Fibroblast of gingiva (primary cell): Measurements from ENCODE around the gene ACO1.

Experiments
- DNase-seq: peaks from one replicate; pipeline ENCODE4 v3.0.0-alpha.2; 2011; ENCODE audit warnings: low read depth

Gene ACO1

DNA sequence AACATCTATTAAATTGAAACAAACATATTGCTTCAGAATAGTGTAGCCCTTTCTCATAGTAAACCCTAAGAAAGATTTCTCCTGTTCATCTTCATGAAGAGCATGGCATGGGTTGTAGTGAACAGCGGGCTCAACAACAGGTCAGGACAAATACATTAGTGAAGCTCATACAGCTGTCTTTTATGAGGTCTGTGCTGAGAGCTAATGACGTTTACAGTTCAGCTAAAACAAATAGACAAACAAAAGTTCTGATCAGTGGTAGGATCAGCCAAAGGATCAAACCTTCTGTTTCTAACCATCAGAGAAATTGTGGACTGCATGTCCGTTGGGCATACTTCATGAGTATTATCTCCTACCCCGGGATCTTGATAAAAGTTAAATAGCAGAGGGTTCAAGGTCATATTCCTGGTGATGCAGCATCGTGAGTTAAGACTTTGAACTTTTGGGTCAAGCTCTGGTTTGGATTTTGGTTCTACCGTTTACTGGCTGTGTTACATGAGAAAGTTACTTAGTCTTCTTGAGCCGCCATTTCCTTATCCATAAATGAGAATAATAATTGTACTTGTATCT is 37.9 kb downstream of the ACO1 start:
- DNase-seq: no peak

DNA sequence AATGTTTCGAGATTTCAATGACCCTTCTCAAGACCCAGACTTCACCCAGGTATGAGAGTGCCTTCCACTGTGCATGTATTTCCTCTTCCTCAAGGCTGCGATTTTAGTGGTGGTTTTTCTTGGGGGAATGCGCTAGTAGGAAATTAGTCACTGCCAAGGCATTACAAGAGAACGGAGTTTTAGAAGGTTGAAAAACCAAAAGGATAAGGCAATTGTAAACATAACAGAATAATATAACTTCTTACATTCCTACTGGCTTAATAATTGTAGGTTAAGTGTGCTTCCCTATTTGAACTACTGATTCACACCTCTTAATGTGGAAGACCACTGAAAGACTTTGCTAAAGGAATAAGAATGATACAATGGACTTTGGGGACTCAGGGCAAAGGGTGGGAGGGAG is 38.9 kb downstream of the ACO1 start:
- DNase-seq: no peak

DNA sequence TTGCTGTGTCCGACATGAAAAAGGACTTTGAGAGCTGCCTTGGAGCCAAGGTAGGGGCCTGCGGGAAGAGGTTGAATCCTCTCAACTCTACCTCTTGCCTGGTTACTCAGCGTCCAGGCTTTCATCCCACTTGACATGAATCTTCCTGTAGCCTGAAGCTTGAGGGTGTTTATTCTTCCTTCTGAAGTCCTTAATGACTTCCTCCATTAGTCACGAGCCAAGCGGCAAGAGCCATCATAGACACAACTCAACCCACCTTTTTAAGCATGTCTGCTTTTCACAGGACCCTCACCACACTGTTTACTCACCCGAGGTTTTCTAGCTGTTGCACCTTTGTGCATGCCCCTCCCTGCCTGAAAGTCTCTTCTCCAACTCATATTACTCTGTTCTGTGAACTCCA is 40.2 kb downstream of the ACO1 start:
- no peak for DNase-seq

DNA sequence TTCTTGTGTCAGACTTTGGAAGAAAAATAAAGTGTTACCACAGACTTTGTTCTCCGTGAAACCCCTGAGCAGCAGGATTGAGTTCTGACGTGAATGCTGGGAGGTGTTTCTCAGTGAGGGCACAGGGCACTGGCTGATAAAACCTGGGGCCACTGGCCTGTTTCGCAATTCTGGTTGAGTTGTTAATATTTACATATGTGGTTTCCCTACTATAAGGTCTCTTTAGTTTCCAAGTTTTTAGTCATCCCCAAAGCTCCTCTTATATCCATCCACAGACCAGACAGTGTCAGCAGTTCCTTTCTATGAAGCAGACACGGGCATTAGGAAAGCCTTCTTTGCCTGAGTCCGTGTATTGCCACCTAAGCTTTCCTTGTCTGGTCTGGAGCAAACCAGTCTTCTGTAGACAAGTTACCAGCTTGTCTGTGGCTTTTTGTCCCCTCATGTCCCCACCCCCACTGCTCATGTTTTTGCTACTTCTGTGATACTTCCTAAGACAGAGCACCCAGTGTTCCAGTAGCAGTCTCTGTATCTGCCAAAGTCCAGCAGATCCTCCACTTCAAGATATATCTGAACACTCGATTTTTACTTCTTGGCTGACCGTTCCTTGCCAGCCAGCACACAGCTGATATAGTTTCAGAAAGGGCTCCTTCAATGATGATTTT is 42.0 kb downstream of the ACO1 start:
- peak; percentile 70 for DNase-seq

DNA sequence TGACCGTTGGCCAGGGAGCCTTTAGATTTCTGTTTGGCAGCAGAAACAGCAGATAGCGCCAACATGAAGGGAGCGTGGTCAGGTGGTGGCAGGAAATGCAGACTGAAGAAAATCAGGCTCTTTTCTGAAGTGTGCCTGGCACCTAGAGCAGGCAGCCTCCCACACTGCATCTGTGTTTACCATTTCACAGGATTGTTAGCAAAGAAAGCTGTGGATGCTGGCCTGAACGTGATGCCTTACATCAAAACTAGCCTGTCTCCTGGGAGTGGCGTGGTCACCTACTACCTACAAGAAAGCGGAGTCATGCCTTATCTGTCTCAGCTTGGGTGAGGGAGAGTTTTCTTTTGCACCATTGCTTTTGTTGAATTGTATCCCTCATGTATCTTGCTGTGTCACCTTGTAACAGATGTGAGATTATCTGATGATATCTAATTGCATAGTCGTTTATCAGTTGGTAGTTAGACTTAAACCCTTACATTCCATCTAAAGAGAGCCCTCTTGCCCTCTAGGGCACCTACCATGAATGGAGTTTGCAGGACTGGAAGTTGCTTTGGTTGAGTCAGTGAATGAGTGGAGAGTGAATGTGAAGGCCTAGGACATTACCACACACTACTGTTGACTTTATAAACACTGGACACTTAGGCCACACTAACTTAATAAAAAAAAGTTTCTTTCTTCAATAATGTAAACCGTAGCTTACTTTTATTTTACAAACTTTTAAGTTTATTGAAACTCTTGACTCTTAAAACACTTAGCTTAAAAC is 42.8 kb downstream of the ACO1 start:
- DNase-seq: peak; percentile 5

DNA sequence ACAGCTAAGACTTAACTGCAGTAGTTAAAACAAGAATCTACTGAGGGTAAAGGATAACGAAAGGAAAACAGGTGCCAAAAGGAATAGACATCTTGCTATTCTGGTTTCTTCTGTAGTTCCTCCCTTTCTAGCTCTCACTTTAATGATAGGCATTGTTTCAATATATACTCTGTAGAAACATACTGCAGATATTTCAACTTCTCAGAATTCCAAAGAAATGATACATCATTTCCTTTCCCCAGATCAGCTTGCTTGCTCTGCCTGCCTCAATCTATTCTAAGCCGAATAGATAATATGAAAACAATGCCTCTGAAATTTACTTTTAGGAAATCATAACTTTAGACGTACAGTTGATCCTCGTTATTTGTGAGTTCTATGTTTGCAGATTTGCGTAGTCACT is 46.3 kb downstream of the ACO1 start:
- DNase-seq: peak; percentile 45

DNA sequence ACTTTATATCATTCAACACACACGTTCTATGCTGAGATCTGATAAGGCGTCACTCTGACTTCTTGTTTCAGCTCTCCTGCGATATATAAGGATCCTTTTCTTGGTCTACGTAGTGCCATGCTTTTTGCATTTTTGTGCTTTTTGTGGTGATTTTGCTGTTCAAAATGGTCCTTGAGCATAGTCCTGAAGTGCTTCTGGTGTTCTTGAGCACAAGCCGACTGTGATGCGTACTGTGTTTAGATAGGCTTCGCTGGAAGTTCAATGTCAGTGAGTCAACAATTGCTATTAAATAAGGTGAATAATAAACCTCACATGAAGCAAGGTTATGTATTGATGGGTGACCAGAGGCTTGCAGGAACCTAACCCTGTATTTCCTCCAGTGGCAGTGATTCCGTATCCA is 46.8 kb downstream of the ACO1 start:
- DNase-seq: no peak

DNA sequence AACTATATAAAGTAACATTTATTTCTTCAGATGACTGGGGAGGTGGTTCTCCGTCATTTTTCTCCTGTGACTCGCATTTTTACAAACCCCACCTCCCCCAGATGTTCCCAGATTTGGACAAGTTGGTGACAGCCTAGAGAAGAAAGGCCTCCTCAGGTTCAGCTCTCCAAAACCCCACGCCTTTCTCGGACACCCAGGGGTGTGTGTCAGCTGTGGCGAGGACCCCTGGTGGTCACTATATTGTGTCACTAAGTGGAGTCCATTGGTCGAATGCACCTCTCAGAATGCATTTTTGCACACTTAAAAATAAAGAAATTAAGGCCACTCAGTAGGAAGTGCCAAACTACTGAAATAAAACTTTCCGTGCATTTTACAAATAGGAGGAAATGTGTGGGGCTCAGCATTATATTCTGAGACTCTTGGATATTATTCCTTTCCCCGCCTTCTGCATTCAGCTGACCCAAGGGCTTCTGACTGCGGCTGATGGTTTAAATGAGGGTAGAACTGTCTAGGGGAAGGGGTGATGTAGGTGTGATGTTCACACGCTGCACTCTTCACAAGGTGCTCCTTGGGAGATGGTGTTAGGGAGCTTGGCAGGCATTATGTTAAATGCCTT is 47.6 kb downstream of the ACO1 start:
- DNase-seq: peak; percentile 31

DNA sequence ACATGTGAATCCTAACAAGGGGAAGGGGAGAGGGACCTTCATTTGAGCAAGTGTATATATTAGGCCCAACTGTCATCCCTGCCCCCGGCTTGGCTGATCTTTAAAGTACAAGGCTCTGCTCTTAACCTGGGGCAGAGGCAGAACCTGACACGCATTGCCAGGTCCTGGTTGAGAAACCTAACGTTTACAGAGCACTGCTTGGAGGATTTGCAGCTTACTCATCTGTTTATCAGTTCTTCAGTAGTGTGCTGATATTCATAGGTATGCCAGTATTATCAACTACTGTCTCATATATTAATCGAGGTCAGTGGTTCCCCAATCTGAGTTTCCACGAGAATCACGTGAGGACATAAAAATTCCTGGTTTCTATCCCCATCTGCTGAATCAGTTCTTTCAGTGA is 50.4 kb downstream of the ACO1 start:
- DNase-seq: no peak

DNA sequence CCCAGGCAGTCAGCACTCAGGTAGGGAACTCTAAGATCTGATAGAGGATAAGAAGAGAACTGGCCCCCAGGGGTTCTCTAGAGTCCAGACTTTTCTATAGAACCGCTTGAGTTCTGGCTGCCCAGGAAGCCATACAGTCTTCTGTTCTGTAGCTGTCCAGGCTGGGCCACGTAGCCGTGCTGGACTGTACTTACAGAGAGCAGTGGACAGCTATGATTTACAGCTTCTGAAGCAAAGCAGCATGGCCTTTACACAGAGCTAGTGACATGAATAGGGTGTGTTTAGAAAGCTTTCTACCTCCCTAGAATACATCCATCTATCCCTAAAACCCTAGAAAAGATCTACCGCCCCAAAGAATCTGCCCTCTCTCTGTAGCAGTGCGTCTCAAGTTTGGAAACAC is 57.2 kb downstream of the ACO1 start:
- DNase-seq: no peak

DNA sequence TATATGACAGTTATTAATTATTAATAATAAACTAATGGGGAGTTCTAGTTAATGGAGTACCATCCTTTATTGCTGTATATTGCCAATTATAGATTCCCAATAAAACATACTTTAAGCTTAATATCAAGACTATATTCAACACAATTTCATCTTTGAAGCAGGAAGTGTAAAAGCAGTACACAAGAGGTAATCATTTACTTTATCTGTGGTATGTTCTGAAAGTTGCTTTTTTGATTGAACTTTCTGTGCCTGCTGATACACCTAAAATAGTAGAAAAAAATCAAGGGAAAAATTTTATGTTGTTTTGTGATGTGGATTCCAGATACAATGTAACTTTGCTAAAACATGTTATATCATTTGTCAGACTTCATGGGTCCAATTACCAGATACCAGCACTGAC is 58.0 kb downstream of the ACO1 start:
- no peak for DNase-seq

DNA sequence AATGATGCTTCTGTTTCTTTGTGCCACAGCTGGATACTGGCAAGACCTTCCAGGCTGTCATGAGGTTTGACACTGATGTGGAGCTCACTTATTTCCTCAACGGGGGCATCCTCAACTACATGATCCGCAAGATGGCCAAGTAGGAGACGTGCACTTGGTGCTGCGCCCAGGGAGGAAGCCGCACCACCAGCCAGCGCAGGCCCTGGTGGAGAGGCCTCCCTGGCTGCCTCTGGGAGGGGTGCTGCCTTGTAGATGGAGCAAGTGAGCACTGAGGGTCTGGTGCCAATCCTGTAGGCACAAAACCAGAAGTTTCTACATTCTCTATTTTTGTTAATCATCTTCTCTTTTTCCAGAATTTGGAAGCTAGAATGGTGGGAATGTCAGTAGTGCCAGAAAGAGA is 65.5 kb downstream of the ACO1 start:
- DNase-seq: no peak

DNA sequence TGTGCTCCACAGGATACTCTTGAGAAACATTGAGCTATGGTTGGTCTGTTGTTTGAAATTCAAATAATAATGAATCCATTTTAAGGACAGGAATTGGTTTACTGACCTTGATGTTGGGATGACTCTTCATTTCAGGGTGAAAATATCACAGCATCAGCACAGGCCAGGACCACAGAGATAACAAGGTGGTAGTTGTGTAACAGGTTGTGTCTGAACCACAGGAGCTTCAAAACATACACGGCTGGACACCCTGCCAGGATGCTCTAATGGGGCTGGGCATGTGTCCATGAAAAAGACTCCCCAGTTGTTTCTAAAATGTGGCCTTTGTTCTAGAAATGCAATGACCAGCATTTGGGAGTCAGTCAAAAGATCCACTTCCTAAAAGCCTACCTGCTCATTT is 69.8 kb downstream of the ACO1 start:
- no peak for DNase-seq

DNA sequence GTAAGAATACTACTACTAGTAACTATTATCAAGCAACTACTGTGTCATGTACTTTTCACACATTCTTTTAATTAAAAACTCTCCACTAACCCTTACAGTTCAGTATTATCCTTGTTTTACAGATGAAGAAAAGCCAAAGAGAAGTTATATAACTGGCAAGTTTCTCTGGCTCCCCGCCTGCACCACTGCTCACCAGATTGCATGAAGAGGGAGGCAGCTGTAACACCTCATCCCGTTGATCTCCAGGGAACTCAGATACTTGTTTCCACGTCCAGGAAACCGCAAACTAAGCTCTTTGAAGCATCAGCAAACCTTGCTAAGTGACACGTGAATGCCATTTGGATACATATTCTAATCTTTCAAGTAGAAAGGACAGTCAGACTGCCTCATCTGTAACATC is 71.3 kb downstream of the ACO1 start:
- no peak for DNase-seq

DNA sequence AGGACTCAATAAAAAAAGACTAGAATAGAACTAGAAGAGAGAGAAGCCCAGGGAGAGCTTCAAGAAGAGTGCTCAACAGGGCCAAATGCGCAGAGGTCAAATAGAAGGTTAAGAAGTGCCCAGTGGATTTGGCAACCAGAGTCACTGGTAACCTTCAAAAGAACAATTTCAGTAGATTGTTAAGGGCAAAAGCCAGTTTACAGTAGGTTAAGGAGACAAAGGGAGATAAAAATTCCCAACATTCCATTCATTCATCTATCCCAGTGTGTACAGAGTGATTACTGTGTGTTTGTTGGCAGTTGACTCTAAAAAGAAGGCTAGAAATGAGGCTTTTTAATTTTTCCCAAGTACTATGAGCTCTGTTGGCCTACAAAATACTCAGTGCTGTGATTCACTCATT is 72.1 kb downstream of the ACO1 start:
- no peak for DNase-seq

DNA sequence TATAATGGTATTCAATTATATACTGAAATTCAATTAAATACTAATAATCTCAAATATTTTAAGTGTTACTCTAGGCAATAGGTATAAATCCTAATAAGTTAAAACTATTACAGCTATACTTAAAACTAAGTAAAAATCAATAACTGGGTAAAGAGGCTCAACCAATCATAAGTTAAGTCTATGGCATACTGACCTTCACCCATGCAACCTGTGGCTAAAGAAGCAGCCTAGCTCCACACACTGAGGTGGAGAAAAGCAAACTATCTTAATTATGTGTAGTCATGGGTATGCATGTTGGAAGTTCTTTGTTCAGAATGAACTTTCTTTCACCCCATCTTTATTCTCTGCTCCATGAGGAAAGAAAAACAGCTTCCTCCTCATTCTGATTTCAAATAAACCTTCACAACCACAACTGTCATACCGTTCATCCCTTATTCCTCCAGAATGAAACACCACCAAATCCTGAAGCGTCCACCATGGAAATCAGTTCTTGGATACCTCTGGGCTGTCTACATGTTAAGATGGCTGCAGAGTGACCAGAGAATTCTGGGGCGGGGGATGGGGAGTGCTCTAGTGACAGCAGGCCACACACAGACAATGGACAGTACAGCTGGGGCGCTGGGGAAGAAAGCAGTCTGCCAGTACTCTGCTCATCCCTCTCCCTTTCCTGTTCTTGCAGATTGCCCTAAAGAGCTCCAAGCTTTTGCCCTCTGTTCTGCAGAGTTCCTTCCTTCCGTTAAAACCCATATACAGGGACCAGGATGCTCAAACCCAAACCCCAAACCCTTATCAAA is 79.3 kb downstream of the ACO1 start:
- no peak for DNase-seq

DNA sequence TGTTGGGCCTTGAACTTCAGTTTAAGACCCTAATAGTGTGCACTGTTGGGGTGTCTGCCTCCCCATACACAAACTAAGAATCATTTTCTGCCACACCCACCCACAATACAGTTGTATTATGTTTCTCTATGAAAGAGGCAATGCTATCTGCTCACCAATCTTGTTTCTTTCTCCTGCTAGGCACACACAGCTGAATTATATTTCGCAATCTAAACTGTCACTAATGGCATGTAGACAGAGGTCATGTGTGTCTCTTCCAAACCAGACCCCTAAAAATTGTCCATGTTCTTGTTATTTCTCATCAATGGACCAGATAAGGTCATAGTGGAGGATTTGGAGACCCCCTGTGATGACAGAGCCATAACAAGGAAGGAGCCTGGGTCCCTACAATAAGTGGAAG is 84.3 kb downstream of the ACO1 start:
- DNase-seq: no peak

DNA sequence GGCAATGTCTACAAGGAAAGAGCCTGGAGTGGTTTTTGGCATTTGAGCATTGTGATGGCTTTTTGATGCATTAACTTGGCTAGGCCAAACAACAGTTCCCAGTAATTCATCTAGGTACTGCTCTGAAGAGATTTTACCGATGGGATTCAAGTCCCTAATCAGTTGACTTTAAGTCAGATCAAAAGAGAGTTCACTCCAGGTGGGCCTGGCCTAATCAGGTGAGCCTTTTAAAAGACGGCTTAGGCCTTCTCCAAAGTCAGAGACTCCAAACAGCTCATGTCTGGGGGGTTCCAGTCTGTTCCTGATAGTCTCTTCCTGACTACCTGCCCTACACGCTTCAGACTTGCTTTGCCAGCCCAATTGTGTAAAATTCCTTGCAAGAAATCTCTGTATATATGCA is 87.9 kb downstream of the ACO1 start:
- DNase-seq: no peak

DNA sequence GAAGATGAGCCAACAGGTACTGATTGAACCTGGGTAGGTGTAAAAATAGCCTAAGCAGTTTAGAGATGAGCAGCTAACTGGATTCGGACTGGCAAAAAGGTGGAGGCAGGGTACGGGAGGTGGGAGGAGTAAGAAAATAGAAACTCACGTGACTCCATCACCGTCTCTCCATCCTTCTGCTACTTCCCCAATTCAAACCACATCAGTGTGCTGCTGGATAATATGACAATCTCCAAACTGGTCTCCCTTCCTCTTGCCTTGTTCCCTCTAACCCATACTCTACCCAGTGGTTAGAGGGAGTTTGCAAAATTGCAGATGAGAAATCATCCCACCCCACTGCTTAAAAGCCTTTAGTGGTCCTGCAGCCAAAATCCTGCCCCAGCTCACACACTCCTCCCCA is 98.9 kb downstream of the ACO1 start:
- DNase-seq: no peak

DNA sequence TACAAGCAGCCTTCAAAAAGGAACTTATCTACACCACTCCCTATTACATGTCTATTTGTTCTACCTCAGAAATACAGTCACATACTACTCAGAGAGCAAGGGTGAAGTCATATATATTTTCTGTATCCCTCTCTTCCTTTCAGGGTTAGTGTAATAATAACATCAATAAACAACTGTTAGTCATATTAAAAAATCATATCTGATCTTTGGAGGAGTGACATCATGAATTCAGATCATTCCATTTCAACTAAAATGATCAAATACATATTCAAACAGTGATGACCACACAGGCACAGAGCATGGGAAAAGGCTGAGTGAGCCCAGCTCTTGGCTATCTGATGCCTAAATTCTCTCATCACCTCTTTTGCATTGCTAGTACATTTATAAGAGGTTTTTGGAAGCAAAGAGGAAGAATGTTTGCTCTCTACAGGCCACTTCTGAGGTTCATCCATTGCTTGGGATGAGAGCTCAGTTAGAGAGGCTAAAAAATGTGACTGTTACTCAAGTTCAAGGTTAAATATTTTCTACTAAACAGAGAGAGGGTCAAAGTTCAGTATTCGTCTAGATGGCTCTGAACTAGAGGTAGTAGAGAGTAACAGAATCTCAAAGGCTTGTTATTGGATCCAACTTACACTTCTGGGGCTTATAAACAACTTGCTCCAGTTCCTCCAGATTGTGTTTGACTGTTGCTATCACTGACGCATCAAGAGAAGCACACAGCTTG is 102.6 kb downstream of the ACO1 start:
- DNase-seq: no peak

DNA sequence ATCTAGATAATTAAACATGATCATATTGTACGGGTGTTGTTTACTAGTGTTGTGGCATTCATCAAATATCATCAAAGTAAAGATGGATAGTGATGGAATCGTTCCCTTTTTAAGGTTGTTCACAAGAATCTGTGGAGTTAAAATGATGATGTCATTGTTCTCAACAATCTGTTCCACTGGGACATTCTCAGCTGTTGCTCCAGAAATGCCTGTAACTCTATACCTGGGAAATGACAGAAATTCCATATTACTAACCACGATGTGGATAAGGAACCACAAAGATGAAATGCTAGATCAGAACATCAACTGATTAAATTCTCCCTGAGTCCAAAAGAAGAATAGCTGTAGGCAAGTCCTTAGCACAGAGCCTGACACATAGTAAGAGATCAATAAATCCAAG is 103.5 kb downstream of the ACO1 start:
- DNase-seq: peak; percentile 46

DNA sequence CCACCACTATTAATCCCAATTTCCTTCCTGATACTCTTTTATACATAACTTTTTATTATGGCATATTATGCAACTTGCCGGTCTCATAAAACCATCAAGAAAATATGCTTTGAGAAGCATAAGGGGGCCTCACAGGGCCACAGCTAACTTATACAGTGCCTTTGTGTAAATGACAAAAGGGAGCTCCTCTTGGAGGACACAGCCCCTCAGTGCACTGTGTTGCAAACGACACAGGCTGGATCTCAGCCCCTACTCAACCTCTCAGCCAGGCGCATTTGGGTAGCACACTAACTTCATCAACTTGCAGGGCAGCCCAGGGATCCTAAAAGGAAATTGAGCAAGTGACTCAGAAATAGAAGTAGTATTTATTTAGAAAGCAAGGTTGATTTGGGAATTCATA is 106.2 kb downstream of the ACO1 start:
- DNase-seq: no peak
